Measurements from ENCODE around the gene RSAD1.

The RSAD1 gene

DNA sequence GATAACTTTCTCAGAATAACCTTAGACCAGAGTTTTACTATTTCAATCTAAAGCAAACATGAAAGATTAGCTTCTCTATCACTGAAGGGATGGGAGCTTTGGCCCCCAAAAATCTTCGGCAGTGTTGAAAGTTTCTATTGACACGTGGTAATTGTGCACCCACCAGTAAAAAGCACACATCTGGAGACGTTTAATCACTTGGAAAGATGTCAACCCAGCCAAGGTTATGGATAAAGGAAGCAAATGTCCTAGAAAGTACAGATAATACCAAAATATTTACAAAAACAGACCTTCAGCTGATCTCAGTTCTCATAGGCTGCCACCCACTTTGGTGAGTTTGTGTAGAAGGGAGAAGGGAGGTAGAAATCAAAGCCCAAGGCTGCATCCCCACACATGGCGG lies 34.8 kb downstream of the RSAD1 start:
- Histone ChIP-seq H3K36me3 (ENCODE audit: control insufficient read depth, insufficient read depth, low read length) (no peaks in the 10 kb centered on the region), H3K4me1 (ENCODE audit: control insufficient read depth, insufficient read depth, low read length, poor library complexity, severe bottlenecking) (peaks cover 11% of the 10 kb centered on the region), H3K9me3 (ENCODE audit: control insufficient read depth, low read length) (no peaks in the 10 kb centered on the region), H3K4me3 (ENCODE audit: extremely low read depth, insufficient read depth, low read length, poor library complexity, severe bottlenecking) (no peak overlapping the region), H3K27ac (ENCODE audit: low read depth, low read length, severe bottlenecking) (no peak overlapping the region)
- WGBS, 2 experiments (ENCODE audit: insufficient coverage in 2 of 2) = 80 to 91% methylated on average over 3 of the region's 4 CpGs

DNA sequence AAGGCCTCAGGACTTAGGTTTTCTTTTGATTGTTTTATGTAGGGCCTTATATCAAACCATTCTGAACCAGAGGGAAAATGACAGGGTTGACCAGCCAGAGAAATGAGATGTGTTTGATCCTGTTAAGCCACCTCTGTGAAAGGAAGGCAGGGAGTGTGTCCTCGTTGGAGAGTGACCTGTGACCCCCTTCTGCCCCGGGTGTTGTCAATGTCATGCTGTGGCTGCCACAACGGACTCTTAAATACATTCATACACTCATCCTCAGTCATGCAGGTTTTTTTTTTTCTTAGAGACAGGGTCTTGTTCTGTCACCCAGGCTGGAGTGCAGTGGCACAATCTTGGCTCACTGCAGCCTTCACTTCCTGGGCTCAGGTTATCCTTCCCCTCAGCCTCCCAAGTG lies 35.7 kb downstream of the RSAD1 start:
- no peaks in the 10 kb centered on the region for H3K9me3 ChIP-seq (ENCODE audit: control insufficient read depth, low read length)
- no peak overlapping the region for H3K27ac ChIP-seq (ENCODE audit: low read depth, low read length, severe bottlenecking)
- peaks cover 11% of the 10 kb centered on the region for H3K4me1 ChIP-seq (ENCODE audit: control insufficient read depth, insufficient read depth, low read length, poor library complexity, severe bottlenecking)
- WGBS, 2 experiments (ENCODE audit: insufficient coverage in 2 of 2) = 65% methylated on average over 3 of the region's 3 CpGs; no CpG with 5 or more reads in 1 of the 2 experiments
- no peaks in the 10 kb centered on the region for H3K36me3 ChIP-seq (ENCODE audit: control insufficient read depth, insufficient read depth, low read length)
- no peak overlapping the region for H3K4me3 ChIP-seq (ENCODE audit: extremely low read depth, insufficient read depth, low read length, poor library complexity, severe bottlenecking)

DNA sequence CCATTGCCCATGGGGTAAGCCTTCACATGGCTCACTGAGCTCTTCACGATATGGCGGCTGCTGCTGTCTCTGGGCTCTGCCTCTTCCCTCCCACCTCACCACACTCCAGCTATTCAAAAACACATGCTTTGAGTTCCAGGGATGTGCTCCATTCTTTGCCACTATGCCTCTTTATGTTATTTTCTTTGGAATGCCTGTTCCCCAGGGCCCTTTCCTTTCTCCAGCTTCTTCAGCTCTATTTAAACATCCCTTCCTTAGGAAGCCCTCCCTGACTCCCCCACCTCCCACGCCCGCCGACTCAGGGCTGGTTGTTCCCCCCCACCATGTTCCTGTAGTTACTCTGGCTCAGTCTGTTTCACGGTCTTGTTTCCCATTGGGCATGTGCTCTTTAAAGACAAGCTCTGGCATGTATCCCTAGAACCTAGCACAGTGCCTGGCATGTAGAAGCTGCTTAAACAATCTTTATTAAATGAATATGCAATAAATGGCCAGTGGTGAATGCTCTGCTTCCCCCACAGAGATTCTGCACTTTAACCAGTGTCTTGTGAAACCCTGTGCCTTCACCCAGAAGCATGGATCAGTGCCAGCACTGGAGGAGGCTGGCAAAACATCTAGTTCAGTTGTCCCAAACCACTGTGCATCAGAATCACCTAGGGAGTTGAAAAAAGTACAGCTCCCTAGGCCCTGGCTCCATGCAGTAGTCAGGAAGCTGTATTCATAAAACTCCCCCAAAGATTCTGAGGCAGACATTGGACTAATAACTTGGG lies 36.5 kb downstream of the RSAD1 start:
- H3K36me3 ChIP-seq (ENCODE audit: control insufficient read depth, insufficient read depth, low read length) = no peaks in the 10 kb centered on the region
- no peak overlapping the region for H3K4me3 ChIP-seq (ENCODE audit: extremely low read depth, insufficient read depth, low read length, poor library complexity, severe bottlenecking)
- peaks cover 11% of the 10 kb centered on the region for H3K4me1 ChIP-seq (ENCODE audit: control insufficient read depth, insufficient read depth, low read length, poor library complexity, severe bottlenecking)
- no peaks in the 10 kb centered on the region for H3K9me3 ChIP-seq (ENCODE audit: control insufficient read depth, low read length)
- WGBS, 2 experiments (ENCODE audit: insufficient coverage in 2 of 2) = 56 to 88% methylated on average over 2 to 6 of the region's 6 CpGs
- no peak overlapping the region for H3K27ac ChIP-seq (ENCODE audit: low read depth, low read length, severe bottlenecking)

DNA sequence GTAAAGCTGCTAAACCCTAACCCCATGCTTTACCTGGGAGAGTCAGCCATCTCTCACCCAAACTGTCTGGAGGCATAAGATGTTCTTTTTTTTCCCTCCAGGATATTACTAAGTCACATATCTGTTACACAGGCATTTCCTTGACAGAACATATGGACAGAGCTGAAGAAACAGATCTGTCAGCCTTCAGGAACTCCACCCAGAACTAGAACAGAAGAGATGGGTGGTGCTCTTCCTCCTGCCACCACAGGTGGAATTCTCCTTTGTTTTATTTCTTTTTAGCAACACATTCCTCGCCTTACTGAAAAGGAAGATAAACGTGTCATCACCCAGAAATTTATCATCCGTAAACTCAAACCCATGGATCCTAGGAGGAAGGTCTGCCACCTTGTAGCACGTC lies 38.4 kb downstream of the RSAD1 start:
- H3K4me1 ChIP-seq (ENCODE audit: control insufficient read depth, insufficient read depth, low read length, poor library complexity, severe bottlenecking) = peaks cover 5% of the 10 kb centered on the region

DNA sequence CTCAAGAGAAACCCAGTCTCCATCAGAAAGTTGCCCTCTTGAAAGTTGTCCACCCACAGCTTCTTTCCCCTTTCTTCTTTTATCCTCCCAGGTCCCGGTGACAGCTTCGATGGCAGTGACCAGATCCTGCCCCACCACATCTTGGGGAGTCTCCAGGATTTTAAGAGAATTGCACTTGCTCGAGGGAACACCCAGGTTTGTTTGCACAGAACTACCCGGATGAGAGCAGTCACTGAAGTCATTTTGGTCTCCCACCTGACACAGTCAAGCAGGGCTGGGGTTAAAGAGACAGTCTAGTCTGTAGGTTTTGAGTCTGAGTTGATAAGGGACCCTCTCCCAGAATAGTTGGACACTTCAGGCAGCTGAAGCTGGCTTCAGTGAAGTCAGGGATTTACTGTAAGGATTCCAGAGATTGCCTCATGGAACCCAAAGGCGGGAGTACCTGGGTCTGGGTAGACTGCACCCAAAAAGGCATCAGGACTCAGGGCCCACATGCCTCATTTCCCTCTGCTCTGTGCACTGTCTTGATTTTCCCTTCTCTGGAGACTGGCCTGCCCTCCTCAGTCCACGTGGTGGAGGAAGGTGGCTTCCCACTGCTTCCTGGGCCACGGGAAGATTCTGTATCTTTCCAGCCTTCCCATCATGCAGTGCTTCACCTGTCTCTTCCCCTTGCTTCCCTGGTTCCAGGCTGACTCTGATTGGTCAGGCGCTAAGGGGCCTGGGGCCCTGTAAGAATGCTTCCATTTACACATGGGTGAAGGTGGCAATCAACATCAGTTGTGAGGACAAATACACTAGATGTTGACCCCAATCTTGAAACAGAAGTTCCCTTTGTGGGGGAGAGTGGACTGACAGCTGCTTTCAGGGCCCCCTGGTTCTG lies 39.1 kb downstream of the RSAD1 start:
- Histone ChIP-seq H3K9me3 (ENCODE audit: control insufficient read depth, low read length) (no peaks in the 10 kb centered on the region), H3K27ac (ENCODE audit: low read depth, low read length, severe bottlenecking) (no peak overlapping the region), H3K4me3 (ENCODE audit: extremely low read depth, insufficient read depth, low read length, poor library complexity, severe bottlenecking) (no peak overlapping the region), H3K4me1 (ENCODE audit: control insufficient read depth, insufficient read depth, low read length, poor library complexity, severe bottlenecking) (peaks cover 5% of the 10 kb centered on the region), H3K36me3 (ENCODE audit: control insufficient read depth, insufficient read depth, low read length) (no peaks in the 10 kb centered on the region)
- WGBS, 2 experiments (ENCODE audit: insufficient coverage in 2 of 2) = 87 to 88% methylated on average over 6 to 8 of the region's 8 CpGs

More for the DNA sequence above, 38.4 kb downstream of the RSAD1 start:
- WGBS, 2 experiments (ENCODE audit: insufficient coverage in 2 of 2) = 86 to 100% methylated on average over 2 to 3 of the region's 4 CpGs
- H3K9me3 ChIP-seq (ENCODE audit: control insufficient read depth, low read length) = no peaks in the 10 kb centered on the region
- no peaks in the 10 kb centered on the region for H3K36me3 ChIP-seq (ENCODE audit: control insufficient read depth, insufficient read depth, low read length)
- H3K4me3 ChIP-seq (ENCODE audit: extremely low read depth, insufficient read depth, low read length, poor library complexity, severe bottlenecking) = no peak overlapping the region
- no peak overlapping the region for H3K27ac ChIP-seq (ENCODE audit: low read depth, low read length, severe bottlenecking)

DNA sequence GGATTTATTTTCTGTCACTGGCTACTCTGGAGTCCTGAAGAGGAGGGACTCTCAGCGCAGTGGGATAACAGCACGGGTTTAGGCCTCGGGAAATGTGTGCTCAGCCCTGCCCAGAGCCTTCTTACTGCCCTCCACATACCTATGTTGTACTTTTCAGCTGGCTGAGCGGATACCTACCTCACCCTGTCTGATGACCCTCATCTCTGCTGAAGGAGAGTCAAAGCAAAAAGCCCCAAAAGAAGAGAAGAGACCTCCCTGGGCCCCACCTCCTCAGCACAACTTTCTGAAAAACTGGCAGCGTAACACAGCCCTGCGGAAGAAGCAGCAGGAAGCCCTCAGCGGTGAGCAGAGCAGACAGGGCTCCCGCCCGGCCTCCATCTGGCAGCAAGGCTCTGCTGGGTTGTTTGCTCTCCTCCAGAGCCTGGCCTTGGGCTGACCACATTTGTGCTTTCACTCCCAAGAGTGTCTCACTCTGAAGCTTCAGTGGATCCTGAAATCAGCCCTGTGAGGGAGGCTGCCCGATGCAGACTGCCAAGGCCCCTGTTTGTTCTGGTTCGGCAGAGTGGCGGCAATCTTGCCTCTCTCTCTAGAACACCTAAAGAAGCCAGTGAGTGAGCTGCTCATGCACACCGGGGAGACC lies 39.8 kb downstream of the RSAD1 start:
- Histone ChIP-seq H3K36me3 (ENCODE audit: control insufficient read depth, insufficient read depth, low read length) (no peaks in the 10 kb centered on the region), H3K9me3 (ENCODE audit: control insufficient read depth, low read length) (no peaks in the 10 kb centered on the region), H3K4me1 (ENCODE audit: control insufficient read depth, insufficient read depth, low read length, poor library complexity, severe bottlenecking) (peaks cover 5% of the 10 kb centered on the region), H3K27ac (ENCODE audit: low read depth, low read length, severe bottlenecking) (no peak overlapping the region), H3K4me3 (ENCODE audit: extremely low read depth, insufficient read depth, low read length, poor library complexity, severe bottlenecking) (no peak overlapping the region)
- WGBS, 2 experiments (ENCODE audit: insufficient coverage in 2 of 2) = 85 to 88% methylated on average over 12 of the region's 13 CpGs

DNA sequence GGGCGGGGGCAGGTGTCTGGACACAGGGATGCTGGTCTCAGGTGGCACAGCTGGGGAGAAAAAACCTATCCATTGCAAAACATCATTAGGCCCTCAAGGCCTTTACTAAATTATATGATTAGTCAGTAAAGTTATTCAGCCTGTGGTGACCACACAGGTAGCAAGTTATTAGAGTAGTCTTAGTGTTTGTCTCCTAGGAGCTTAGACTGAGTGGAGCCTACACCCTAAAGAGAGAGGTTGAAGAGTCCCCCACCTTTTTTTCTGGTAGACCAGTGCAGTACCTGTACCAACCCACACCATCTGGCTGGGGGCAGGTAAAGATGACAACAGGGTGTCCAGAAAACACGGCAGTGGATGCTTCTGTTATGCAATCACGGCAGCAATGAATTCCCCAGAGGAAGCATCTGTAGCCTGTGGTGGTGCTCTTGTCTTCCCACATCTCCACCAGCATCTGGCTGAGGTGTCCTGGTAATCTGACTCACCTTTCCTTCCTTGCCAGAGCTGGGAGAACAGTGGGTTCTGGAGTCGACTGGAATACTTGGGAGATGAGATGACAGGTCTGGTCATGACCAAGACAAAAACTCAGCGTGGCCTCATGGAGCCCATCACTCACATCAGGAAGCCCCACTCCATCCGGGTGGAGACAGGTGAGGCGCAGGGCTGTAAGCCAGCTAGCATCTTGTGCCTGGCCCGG lies 40.6 kb downstream of the RSAD1 start:
- Histone ChIP-seq H3K36me3 (ENCODE audit: control insufficient read depth, insufficient read depth, low read length) (no peaks in the 10 kb centered on the region), H3K4me1 (ENCODE audit: control insufficient read depth, insufficient read depth, low read length, poor library complexity, severe bottlenecking) (peaks cover 4% of the 10 kb centered on the region), H3K4me3 (ENCODE audit: extremely low read depth, insufficient read depth, low read length, poor library complexity, severe bottlenecking) (no peak overlapping the region), H3K9me3 (ENCODE audit: control insufficient read depth, low read length) (no peaks in the 10 kb centered on the region), H3K27ac (ENCODE audit: low read depth, low read length, severe bottlenecking) (no peak overlapping the region)
- WGBS, 2 experiments (ENCODE audit: insufficient coverage in 2 of 2) = 85% methylated on average over 6 to 7 of the region's 8 CpGs

DNA sequence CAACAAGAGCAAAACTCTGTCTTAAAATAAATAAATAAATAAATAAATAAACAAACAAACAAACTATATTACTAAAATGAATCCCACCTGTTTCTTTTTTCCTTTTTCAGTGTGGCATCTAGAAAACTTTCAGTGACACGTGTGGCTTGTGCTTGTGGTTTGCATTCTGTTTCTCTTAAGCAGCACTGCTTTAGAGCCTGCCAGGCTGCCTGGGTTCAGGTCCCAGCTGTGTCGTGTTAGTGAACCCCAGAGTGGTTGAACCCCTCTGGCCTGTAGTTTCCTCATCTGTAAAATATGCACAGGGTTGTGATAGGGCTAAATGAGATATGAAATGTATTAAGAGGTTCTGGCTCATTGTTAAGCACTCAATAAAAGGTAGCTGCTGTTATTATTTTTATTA lies 41.8 kb downstream of the RSAD1 start:
- H3K9me3 ChIP-seq (ENCODE audit: control insufficient read depth, low read length) = no peaks in the 10 kb centered on the region
- H3K27ac ChIP-seq (ENCODE audit: low read depth, low read length, severe bottlenecking) = no peak overlapping the region
- H3K36me3 ChIP-seq (ENCODE audit: control insufficient read depth, insufficient read depth, low read length) = no peaks in the 10 kb centered on the region
- WGBS, 2 experiments (ENCODE audit: insufficient coverage in 2 of 2) = 91 to 100% methylated on average over 2 of the region's 2 CpGs
- H3K4me3 ChIP-seq (ENCODE audit: extremely low read depth, insufficient read depth, low read length, poor library complexity, severe bottlenecking) = no peak overlapping the region
- no peaks in the 10 kb centered on the region for H3K4me1 ChIP-seq (ENCODE audit: control insufficient read depth, insufficient read depth, low read length, poor library complexity, severe bottlenecking)

DNA sequence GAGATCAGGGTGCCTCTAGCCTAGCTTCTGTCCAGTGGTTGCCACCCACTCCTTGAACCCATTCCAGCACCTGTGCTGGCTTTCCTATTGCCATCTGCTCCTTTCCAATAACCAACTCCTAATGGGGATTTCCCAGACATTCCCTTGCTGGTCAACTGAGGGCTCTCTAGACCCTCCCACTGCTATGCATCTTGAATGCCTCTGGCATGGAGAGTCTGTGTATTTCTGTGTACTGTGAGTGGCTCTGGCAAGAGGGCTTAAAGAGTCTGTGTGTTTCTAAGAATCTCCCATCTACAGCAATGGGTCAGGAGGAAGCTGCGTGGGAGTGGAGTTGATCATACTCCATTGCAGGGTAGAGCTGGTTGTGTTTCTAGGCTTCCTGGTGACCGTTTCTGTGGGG lies 42.9 kb downstream of the RSAD1 start:
- H3K36me3 ChIP-seq (ENCODE audit: control insufficient read depth, insufficient read depth, low read length) = no peaks in the 10 kb centered on the region
- H3K4me3 ChIP-seq (ENCODE audit: extremely low read depth, insufficient read depth, low read length, poor library complexity, severe bottlenecking) = no peak overlapping the region
- H3K27ac ChIP-seq (ENCODE audit: low read depth, low read length, severe bottlenecking) = no peak overlapping the region
- no peaks in the 10 kb centered on the region for H3K9me3 ChIP-seq (ENCODE audit: control insufficient read depth, low read length)
- no peaks in the 10 kb centered on the region for H3K4me1 ChIP-seq (ENCODE audit: control insufficient read depth, insufficient read depth, low read length, poor library complexity, severe bottlenecking)
- WGBS, 2 experiments (ENCODE audit: insufficient coverage in 2 of 2) = 83 to 100% methylated on average over 1 to 2 of the region's 2 CpGs

DNA sequence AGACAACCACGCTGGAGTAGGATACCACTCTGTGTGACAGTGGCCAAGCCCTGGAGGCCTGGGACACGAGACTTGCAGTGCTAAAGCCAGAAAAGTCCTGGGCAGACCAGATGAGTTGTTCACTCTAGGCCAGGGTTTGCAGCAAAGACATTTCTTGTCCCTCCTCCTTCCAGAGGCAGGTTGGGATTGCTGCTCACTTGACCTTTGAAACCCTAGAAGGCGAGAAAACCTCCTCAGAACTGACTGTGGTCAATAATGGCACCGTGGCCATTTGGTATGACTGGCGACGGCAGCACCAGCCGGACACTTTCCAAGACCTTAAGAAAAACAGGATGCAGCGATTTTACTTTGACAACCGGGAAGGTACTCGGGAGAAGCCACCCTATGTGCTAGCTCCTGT lies 44.1 kb downstream of the RSAD1 start:
- 96% methylated on average over 9 to 10 of the region's 10 CpGs for WGBS, 2 experiments (ENCODE audit: insufficient coverage in 2 of 2)
- Histone ChIP-seq H3K4me3 (ENCODE audit: extremely low read depth, insufficient read depth, low read length, poor library complexity, severe bottlenecking) (no peak overlapping the region), H3K9me3 (ENCODE audit: control insufficient read depth, low read length) (no peaks in the 10 kb centered on the region), H3K4me1 (ENCODE audit: control insufficient read depth, insufficient read depth, low read length, poor library complexity, severe bottlenecking) (no peaks in the 10 kb centered on the region), H3K36me3 (ENCODE audit: control insufficient read depth, insufficient read depth, low read length) (no peaks in the 10 kb centered on the region), H3K27ac (ENCODE audit: low read depth, low read length, severe bottlenecking) (no peak overlapping the region)
